ENCODE measurements around the gene CHD9NB. TPM values are rescaled to one million over a fixed set of nuclear protein-coding genes. Genes with fewer than 3 reads are reported as not detected.

The CHD9NB gene
- total and polyA plus RNA-seq, 9 of the 15 experiments (the other 6 are each of a cell fraction or from before 2014, with no cell fraction given) = 0.06 to 0.10 (median 0.07) TPM; not detected in 6

- TF ChIP-seq ZFP91 (CRISPR knock-in tag; IDR thresholded peaks at IDR 0.05) = no peak
- TF ChIP-seq ESRRA (IDR thresholded peaks at IDR 0.05; ENCODE audit: borderline replicate concordance, low read depth) = no peak
- TF ChIP-seq FOXK1 (CRISPR knock-in tag; IDR thresholded peaks at IDR 0.05; ENCODE audit: borderline replicate concordance) = no peak
- no peak for TF ChIP-seq SREBF2 (CRISPR knock-in tag; IDR thresholded peaks at IDR 0.05)
- TF ChIP-seq ILF3 (IDR thresholded peaks at IDR 0.05; ENCODE audit: borderline replicate concordance) = no peak
- no peak for TF ChIP-seq ZBTB34 (CRISPR knock-in tag; IDR thresholded peaks at IDR 0.05)
- no peak for TF ChIP-seq SRSF1 (IDR thresholded peaks at IDR 0.05; ENCODE audit: low read depth, low read length)
- no peak for TF ChIP-seq IRF2 (CRISPR knock-in tag; IDR thresholded peaks at IDR 0.05)
- no peak for TF ChIP-seq HCFC1 (IDR thresholded peaks at IDR 0.05; ENCODE audit: low read depth, low read length)
- no peak for TF ChIP-seq ETV1 (tag; conservative IDR thresholded peaks at IDR 0.05; ENCODE audit: low read depth)
- TF ChIP-seq KHSRP (IDR thresholded peaks at IDR 0.05) = no peak
- no peak for TF ChIP-seq CEBPZ (IDR thresholded peaks at IDR 0.05; ENCODE audit: borderline replicate concordance, low read depth, low read length)
These were observed 38.4 kb downstream of the CHD9NB start (continued) for GRCh38 chr16:53014287-53014686.

All from K562 (cell line).